H7 (cell line): Measurements from ENCODE around the gene MRPL58. TPM values are rescaled to one million over a fixed set of nuclear protein-coding genes. Genes with fewer than 3 reads are reported as not detected.
"Not testable (repeated sequence)": the region's sequence is repeated elsewhere in the genome, so short reads cannot be mapped to it uniquely, and the experiment has no call there.

Experiments used
- DNase-seq: peaks from one replicate; pipeline ENCODE4 v3.0.0; 2012
- H3K27me3 ChIP-seq: 2 replicates; pipeline ENCODE4 v1.6.0; 2011; ENCODE audit warnings: mild to moderate bottlenecking, low read length; ENCODE audit not compliant: control insufficient read depth, insufficient read depth
- H3K36me3 ChIP-seq: replicated peaks from 2 replicates; pipeline ENCODE4 v1.5.1; 2011; ENCODE audit warnings: low read length; ENCODE audit not compliant: control insufficient read depth, insufficient read depth
- H3K4me3 ChIP-seq: 2 replicates; pipeline ENCODE4 v1.5.1; 2011; ENCODE audit warnings: low read depth, mild to moderate bottlenecking, control low read depth, low read length, moderate library complexity; ENCODE audit not compliant: insufficient read depth
- total RNA-seq: library from RNA; depleted of rRNA; stranded (reverse); fragments of >200 nt; shearing (Covaris generic); gene quantifications from 2 replicates; pipeline ENCODE4 v1.2.3, GENCODE V29; 2014

MRPL58 gene
- total RNA-seq, 1 experiment from 2014 or later: 68.4 TPM

GRCh38 chr17:75019146-75019545, 6.7 kb downstream of the MRPL58 start:
- Histone ChIP-seq H3K36me3 (peaks cover 9% of the 10 kb centered on the region), H3K4me3 (no peak overlapping the region), H3K27me3 (no peaks in the 10 kb centered on the region)
- no peak for DNase-seq

- DNase-seq: no peak
- Histone ChIP-seq H3K4me3 (no peak overlapping the region), H3K36me3 (peaks cover 9% of the 10 kb centered on the region), H3K27me3 (no peaks in the 10 kb centered on the region)
These were observed 7.2 kb downstream of the MRPL58 start for GRCh38 chr17:75019710-75020109.

- H3K27me3 ChIP-seq: no peaks in the 10 kb centered on the region
- H3K36me3 ChIP-seq: peaks cover 9% of the 10 kb centered on the region
- no peak for DNase-seq
- H3K4me3 ChIP-seq: no peak overlapping the region
These were observed 8.1 kb downstream of the MRPL58 start for GRCh38 chr17:75020331-75021110.

GRCh38 chr17:75024686-75025397, 12.4 kb downstream of the MRPL58 start:
- no peaks in the 10 kb centered on the region for H3K27me3 ChIP-seq
- H3K4me3 ChIP-seq: no peak overlapping the region
- no peak for DNase-seq
- peaks cover 5% of the 10 kb centered on the region for H3K36me3 ChIP-seq

- not testable (repeated sequence) for H3K36me3 ChIP-seq, DNase-seq, H3K4me3 ChIP-seq, H3K27me3 ChIP-seq
These were observed 12.9 kb downstream of the MRPL58 start for GRCh38 chr17:75025398-75025734.

GRCh38 chr17:75026650-75027049, 14.2 kb downstream of the MRPL58 start:
- not testable (repeated sequence) for H3K27me3 ChIP-seq, H3K4me3 ChIP-seq, DNase-seq, H3K36me3 ChIP-seq

- no peak for DNase-seq
- Histone ChIP-seq H3K36me3 (no peaks in the 10 kb centered on the region), H3K27me3 (no peaks in the 10 kb centered on the region), H3K4me3 (no peak overlapping the region)
These were observed 17.7 kb downstream of the MRPL58 start for GRCh38 chr17:75030161-75030560.

GRCh38 chr17:75031972-75032719, 19.7 kb downstream of the MRPL58 start:
- no peaks in the 10 kb centered on the region for H3K36me3 ChIP-seq
- DNase-seq: peak; percentile 68
- no peak overlapping the region for H3K4me3 ChIP-seq

GRCh38 chr17:75032720-75033280, 20.3 kb downstream of the MRPL58 start:
- H3K27me3 ChIP-seq: no peaks in the 10 kb centered on the region
- peak overlapping the region; percentile 95 for H3K4me3 ChIP-seq
- H3K36me3 ChIP-seq: no peaks in the 10 kb centered on the region
- DNase-seq: no peak

More at GRCh38 chr17:75031972-75032719, 19.7 kb downstream of the MRPL58 start:
- H3K27me3 ChIP-seq: no peaks in the 10 kb centered on the region

- H3K27me3 ChIP-seq: no peaks in the 10 kb centered on the region
- H3K4me3 ChIP-seq: peak overlapping the region; percentile 95
- peak; percentile 95 for DNase-seq
- no peaks in the 10 kb centered on the region; the same call in 1 of the 2 replicates for H3K36me3 ChIP-seq
These were observed 21.1 kb downstream of the MRPL58 start for GRCh38 chr17:75033346-75034235.

- Histone ChIP-seq H3K36me3 (peaks cover 6% of the 10 kb centered on the region), H3K4me3 (peak overlapping the region; percentile 95), H3K27me3 (no peaks in the 10 kb centered on the region)
- peak; percentile 88 for DNase-seq
These were observed 21.9 kb downstream of the MRPL58 start for GRCh38 chr17:75034236-75034908.

GRCh38 chr17:75036643-75037268, 24.3 kb downstream of the MRPL58 start:
- no peak overlapping the region for H3K4me3 ChIP-seq
- peaks cover 15% of the 10 kb centered on the region for H3K36me3 ChIP-seq
- no peaks in the 10 kb centered on the region for H3K27me3 ChIP-seq
- DNase-seq: peak; percentile 55

GRCh38 chr17:75039238-75039637, 26.8 kb downstream of the MRPL58 start:
- Histone ChIP-seq H3K4me3 (no peak overlapping the region), H3K36me3 (peaks cover 19% of the 10 kb centered on the region), H3K27me3 (no peaks in the 10 kb centered on the region)
- DNase-seq: no peak
